Esophagus squamous epithelium (tissue), 4 donors: ENCODE results near the gene CHEK1.

Experiments used
- POLR2A ChIP-seq, 4 donors: fragments of 450-650 bp; IDR thresholded peaks; one replicate each; pipeline ENCODE4 v1.6.1; 2017; ENCODE audit warnings: antibody characterized with exemption in 4 of 4, mild to moderate bottlenecking in 4 of 4, moderate library complexity in 3 of 4
- TF ChIP-seq, protein P1 (sequence below), 6 experiments: fragments of 450-650 bp in 4 of 6; fragments of 200-600 bp in 2 of 6; sonication (generic) in 2 of 6; IDR thresholded peaks; one replicate each; pipeline ENCODE4 v1.5.1; 2016 to 2019; ENCODE audit warnings: antibody characterized with exemption in 6 of 6, mild to moderate bottlenecking in 4 of 6, moderate library complexity in 4 of 6

DNA sequence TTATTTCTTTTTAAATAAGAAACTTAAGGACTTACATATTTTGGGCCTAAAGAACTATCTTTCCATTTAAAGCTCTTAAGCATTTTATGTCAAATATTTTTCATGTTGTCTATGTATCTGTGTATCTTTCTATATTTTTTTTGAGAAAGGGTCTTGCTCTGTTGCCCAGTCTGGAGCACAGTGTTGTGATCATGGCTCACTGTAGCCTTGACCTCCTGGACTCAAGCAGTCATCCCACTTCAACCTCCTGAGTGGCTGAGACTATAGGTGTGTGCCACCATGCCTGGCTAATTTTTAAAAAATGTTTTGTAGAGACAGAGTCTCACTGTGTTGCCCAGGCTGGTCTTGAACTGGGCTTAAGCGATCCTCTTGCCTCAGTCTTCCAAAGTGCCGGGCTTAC is 24.3 kb upstream of the CHEK1 start:
- TF ChIP-seq, protein P1, sequence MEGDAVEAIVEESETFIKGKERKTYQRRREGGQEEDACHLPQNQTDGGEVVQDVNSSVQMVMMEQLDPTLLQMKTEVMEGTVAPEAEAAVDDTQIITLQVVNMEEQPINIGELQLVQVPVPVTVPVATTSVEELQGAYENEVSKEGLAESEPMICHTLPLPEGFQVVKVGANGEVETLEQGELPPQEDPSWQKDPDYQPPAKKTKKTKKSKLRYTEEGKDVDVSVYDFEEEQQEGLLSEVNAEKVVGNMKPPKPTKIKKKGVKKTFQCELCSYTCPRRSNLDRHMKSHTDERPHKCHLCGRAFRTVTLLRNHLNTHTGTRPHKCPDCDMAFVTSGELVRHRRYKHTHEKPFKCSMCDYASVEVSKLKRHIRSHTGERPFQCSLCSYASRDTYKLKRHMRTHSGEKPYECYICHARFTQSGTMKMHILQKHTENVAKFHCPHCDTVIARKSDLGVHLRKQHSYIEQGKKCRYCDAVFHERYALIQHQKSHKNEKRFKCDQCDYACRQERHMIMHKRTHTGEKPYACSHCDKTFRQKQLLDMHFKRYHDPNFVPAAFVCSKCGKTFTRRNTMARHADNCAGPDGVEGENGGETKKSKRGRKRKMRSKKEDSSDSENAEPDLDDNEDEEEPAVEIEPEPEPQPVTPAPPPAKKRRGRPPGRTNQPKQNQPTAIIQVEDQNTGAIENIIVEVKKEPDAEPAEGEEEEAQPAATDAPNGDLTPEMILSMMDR (IDR thresholded peaks at IDR 0.05) = no peak
- TF ChIP-seq POLR2A (IDR thresholded peaks at IDR 0.05) = no peak
